Measurements from ENCODE around the gene CMTM2. TPM values are rescaled to one million over a fixed set of nuclear protein-coding genes. Genes with fewer than 3 reads are reported as not detected.
"Not testable (repeated sequence)": the region's sequence is repeated elsewhere in the genome, so short reads cannot be mapped to it uniquely, and the experiment has no call there.

The CMTM2 gene
- total RNA-seq, 1 donor from 2014 or later = not detected

- DNase-seq (ENCODE audit: low read depth) = peak; percentile 71
Observed at GRCh38 chr16:66581246-66581952, 2.1 kb downstream of the CMTM2 start.

- no peak for DNase-seq (ENCODE audit: low read depth)
Observed at GRCh38 chr16:66585481-66586239, 6.4 kb downstream of the CMTM2 start.

- DNase-seq (ENCODE audit: low read depth) = no peak
Observed at GRCh38 chr16:66587881-66588600, 8.8 kb downstream of the CMTM2 start.

- peak; percentile 25 for DNase-seq (ENCODE audit: low read depth)
Observed at GRCh38 chr16:66588981-66589713, 9.9 kb downstream of the CMTM2 start.

- DNase-seq (ENCODE audit: low read depth) = no peak
Observed at GRCh38 chr16:66590322-66590721, 11.1 kb downstream of the CMTM2 start.

GRCh38 chr16:66591018-66591417 lies 11.8 kb downstream of the CMTM2 start:
- no peak for DNase-seq (ENCODE audit: low read depth)

- no peak for DNase-seq (ENCODE audit: low read depth)
Observed at GRCh38 chr16:66592241-66592640, 13.0 kb downstream of the CMTM2 start.

GRCh38 chr16:66592814-66593213 lies 13.6 kb downstream of the CMTM2 start:
- no peak for DNase-seq (ENCODE audit: low read depth)

- no peak for DNase-seq (ENCODE audit: low read depth)
Observed at GRCh38 chr16:66594739-66595138, 15.5 kb downstream of the CMTM2 start.

- DNase-seq (ENCODE audit: low read depth) = not testable (repeated sequence)
Observed at GRCh38 chr16:66596559-66596958, 17.3 kb downstream of the CMTM2 start.

- DNase-seq (ENCODE audit: low read depth) = no peak
Observed at GRCh38 chr16:66596986-66597848, 18.0 kb downstream of the CMTM2 start.

GRCh38 chr16:66598111-66598510 lies 18.8 kb downstream of the CMTM2 start:
- no peak for DNase-seq (ENCODE audit: low read depth)

- no peak for DNase-seq (ENCODE audit: low read depth)
Observed at GRCh38 chr16:66599726-66600125, 20.5 kb downstream of the CMTM2 start.

- DNase-seq (ENCODE audit: low read depth) = no peak
Observed at GRCh38 chr16:66600477-66600876, 21.2 kb downstream of the CMTM2 start.

- DNase-seq (ENCODE audit: low read depth) = no peak
Observed at GRCh38 chr16:66601471-66601870, 22.2 kb downstream of the CMTM2 start.

- no peak for DNase-seq (ENCODE audit: low read depth)
Observed at GRCh38 chr16:66603537-66604375, 24.5 kb downstream of the CMTM2 start.

- DNase-seq (ENCODE audit: low read depth) = no peak
Observed at GRCh38 chr16:66604376-66605176, 25.3 kb downstream of the CMTM2 start, which contains the start of gene CMTM3. CMTM3 (plus strand) TSS chr16:66604704; CDS start chr16:66604806, 102 bp downstream.

- no peak for DNase-seq (ENCODE audit: low read depth)
Observed at GRCh38 chr16:66605177-66605978, 26.1 kb downstream of the CMTM2 start.

Data from renal cortical epithelial cell (primary cell).